ENCODE measurements around the gene NPAS4.
A peak's percentile ranks its signal among the peaks of the same experiment; 100 is the strongest.

DNA sequence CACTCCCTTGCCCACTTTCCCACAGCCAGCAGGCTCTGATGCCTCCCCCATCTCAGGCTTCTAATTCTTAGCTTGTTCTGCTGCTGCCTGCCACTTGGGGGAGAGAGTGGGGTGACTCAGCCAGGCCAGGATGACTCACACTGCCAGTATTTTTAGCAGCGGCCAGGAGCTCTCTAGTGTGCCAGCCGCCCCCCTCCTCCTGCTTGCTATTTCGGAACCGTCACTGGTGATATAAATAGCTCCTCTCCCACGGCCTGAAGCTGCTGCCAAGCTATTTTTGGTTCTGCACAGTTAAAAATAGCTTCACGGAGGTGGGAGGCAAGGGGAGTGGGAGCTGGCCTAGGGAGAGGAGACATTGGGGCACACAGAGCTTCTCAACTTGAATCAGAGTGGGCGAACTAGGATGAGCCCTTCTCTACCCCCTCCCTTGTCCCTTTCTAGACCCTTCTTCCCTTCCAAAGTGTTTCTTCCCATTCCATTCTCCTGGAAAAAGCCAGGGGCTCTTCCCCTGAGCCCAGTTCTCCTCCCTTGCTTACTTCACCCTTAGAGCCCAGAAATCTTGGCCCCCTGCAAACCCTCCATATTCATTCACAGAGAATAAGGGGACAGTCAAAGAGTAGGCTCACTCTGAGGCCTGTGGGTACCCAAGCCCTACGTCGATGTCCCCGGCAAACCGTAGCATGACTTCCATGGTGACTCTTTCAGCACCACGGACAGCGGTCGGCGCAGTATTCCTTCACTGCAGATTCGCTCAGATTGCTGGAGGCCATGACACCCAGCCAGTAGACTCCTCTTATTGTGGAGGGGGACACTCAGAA lies 2.5 kb upstream of the NPAS4 start:
- TF ChIP-seq, protein P1, sequence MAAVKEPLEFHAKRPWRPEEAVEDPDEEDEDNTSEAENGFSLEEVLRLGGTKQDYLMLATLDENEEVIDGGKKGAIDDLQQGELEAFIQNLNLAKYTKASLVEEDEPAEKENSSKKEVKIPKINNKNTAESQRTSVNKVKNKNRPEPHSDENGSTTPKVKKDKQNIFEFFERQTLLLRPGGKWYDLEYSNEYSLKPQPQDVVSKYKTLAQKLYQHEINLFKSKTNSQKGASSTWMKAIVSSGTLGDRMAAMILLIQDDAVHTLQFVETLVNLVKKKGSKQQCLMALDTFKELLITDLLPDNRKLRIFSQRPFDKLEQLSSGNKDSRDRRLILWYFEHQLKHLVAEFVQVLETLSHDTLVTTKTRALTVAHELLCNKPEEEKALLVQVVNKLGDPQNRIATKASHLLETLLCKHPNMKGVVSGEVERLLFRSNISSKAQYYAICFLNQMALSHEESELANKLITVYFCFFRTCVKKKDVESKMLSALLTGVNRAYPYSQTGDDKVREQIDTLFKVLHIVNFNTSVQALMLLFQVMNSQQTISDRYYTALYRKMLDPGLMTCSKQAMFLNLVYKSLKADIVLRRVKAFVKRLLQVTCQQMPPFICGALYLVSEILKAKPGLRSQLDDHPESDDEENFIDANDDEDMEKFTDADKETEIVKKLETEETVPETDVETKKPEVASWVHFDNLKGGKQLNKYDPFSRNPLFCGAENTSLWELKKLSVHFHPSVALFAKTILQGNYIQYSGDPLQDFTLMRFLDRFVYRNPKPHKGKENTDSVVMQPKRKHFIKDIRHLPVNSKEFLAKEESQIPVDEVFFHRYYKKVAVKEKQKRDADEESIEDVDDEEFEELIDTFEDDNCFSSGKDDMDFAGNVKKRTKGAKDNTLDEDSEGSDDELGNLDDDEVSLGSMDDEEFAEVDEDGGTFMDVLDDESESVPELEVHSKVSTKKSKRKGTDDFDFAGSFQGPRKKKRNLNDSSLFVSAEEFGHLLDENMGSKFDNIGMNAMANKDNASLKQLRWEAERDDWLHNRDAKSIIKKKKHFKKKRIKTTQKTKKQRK (IDR thresholded peaks at IDR 0.05; ENCODE audit: low read length) = no peak
- TF ChIP-seq, protein P2, sequence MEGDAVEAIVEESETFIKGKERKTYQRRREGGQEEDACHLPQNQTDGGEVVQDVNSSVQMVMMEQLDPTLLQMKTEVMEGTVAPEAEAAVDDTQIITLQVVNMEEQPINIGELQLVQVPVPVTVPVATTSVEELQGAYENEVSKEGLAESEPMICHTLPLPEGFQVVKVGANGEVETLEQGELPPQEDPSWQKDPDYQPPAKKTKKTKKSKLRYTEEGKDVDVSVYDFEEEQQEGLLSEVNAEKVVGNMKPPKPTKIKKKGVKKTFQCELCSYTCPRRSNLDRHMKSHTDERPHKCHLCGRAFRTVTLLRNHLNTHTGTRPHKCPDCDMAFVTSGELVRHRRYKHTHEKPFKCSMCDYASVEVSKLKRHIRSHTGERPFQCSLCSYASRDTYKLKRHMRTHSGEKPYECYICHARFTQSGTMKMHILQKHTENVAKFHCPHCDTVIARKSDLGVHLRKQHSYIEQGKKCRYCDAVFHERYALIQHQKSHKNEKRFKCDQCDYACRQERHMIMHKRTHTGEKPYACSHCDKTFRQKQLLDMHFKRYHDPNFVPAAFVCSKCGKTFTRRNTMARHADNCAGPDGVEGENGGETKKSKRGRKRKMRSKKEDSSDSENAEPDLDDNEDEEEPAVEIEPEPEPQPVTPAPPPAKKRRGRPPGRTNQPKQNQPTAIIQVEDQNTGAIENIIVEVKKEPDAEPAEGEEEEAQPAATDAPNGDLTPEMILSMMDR (CRISPR knock-in tag; IDR thresholded peaks at IDR 0.05) = 0 out of 2 replicates have a peak, but pooled peaks have one; percentile 11
- no peak for TF ChIP-seq TRIM24 (CRISPR knock-in tag; IDR thresholded peaks at IDR 0.05)
- TF ChIP-seq FOXK2 (IDR thresholded peaks at IDR 0.05) = no peak
- TF ChIP-seq, protein P3, sequence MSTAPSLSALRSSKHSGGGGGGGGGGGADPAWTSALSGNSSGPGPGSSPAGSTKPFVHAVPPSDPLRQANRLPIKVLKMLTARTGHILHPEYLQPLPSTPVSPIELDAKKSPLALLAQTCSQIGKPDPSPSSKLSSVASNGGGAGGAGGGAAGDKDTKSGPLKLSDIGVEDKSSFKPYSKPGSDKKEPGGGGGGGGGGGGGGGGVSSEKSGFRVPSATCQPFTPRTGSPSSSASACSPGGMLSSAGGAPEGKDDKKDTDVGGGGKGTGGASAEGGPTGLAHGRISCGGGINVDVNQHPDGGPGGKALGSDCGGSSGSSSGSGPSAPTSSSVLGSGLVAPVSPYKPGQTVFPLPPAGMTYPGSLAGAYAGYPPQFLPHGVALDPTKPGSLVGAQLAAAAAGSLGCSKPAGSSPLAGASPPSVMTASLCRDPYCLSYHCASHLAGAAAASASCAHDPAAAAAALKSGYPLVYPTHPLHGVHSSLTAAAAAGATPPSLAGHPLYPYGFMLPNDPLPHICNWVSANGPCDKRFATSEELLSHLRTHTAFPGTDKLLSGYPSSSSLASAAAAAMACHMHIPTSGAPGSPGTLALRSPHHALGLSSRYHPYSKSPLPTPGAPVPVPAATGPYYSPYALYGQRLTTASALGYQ (CRISPR knock-in tag; IDR thresholded peaks at IDR 0.05) = no peak; the same call in 1 of the 2 replicates

Data from HepG2 (cell line).